ENCODE measurements around the gene MGMT.

GRCh38 chr10:129530581-129530980, 63.5 kb downstream of the MGMT start:
- TF ChIP-seq POLR2A (IDR thresholded peaks at IDR 0.05; ENCODE audit: low read length): no peak
- TF ChIP-seq GATA1 (IDR thresholded peaks at IDR 0.05; ENCODE audit: low read depth, low read length): no peak

Measured in erythroblast (primary cell).